Measurements from ENCODE around the gene PIK3R1.

PIK3R1 gene

DNA sequence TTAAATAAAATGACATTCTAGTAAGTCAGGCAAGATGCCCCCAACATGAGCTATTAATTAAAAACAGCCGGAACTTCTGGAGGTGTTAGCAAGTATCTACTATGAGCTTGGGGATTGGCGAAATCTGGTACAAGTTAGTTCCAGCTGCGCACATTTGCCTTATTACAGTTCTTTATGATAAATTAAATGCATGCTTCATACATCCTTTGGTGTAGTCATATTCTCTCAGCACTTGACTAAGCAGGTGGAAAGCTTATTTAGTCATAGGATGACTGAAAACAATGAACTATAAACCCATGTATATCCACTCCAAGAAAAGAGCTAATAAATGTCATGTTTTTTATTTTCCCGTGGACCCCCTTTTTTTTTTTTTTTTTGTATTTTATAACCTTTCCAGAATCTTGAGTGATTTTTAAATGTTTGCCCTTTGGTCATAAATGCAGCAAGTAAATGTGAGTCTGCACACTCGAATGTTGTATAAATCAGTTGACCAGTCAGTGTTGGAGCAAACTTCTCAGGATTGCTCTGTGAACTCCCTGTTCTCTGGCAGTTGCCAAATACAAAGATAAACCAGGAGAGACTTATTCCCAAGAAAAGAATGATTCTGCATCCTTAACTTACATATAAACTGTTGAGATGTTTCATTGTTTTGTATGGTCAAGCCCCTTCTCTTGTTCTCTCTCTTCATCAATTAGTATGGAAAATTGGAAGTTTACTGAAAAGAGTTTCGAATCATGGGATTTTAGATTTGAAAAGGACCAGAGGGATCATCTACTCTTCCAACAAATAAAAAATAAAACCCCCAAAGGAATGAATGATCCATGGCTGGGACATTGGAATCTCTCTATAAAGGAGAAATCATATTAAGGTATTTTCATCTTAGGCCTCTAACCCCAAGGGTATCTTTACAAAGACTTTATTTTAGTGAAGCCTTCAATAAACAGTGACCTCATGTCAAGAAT lies 38.3 kb downstream of the PIK3R1 start:
- no peak for DNase-seq

DNA sequence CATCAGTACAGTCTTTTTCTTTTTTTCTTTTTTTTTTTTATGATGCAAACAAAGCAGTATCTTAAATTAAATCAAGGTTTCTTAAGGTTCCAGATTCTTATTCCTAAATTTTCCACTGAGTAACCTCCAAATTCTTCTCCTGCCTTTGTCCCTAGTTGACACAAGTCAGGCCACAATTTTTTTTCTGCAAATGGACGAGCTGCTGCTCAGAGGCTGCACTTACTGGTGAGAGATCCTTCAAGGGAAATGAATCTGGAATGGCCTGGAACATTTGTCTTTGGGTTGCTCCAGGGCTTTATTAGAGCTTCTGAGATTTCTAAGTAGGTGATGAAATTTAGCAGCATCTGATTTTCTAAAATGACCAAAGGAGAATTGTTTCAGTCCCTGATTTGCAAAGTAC lies 39.3 kb downstream of the PIK3R1 start:
- no peak for DNase-seq

DNA sequence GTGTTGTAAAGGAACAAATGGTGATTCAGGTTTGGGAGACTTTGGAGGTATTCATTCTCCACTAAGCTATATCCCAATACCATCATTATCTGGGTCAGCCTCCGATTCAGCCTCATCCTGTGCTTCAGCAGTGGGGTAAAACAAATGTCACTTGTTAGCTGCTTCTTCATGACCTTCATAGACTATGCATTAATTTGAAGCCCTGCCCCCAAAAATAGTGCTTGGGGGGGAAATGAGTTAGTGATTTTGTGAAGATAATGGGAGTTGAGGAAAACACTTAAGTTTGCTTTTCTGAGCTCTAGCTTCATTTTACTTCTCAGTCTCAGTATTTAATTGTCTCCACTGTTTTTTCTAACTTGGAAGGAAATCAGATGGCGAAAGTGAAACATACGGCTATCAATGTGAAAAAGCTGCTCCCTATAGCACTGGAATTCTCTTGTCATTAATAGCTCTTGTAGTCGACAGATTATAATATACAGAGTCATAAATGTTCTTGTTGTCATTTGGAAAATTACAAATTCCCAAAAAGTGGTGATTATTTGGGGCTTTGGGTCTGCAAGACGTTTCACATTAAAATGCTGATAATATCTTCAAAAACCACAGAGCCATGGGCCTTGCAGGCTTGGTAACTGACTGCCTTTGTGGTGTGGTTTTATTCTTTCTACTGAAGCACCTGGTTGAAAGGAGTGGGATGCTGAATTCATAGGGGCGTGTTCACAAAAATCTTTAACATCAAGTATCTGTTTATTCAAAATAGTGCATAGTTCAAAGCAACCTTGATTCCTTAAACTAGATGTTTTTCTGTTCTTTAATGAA lies 40.0 kb downstream of the PIK3R1 start:
- no peak for DNase-seq

DNA sequence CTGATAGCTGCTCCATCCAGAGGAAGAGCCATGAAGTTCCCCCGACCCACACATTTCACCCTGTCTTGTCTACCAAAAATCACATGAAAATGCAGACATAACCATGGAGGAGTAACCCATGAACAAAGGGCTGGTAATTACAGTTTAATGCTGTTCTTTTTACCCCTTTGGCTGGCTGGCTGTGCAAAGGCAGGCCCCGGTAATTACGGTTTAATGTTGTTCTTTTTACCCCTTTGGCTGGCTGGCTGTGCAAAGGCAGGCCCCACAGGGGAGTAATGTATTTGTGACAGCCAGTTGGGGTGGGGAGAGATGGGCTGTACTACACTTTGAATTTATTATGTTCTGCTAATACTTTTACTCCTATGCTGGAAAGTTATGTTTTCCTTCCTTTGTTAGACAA lies 41.7 kb downstream of the PIK3R1 start:
- DNase-seq = no peak

DNA sequence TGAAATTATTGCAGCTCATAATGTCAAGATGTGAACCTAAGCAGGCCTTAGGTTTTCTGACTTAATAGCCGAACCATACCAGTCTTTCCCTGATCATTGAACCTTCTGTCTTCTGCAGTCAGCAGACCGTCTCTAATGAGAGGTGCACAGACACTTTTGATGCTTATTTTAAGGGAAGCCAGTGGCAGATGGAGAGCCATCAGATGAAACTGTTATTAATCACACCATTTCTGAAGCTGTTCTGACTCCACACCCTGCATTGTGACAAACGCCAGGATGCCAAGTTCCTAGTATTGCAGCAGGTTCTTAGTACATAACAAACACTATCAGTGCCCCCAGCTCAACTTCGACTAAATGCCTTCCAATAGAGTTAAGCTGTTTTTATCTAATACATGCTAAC lies 43.0 kb downstream of the PIK3R1 start:
- peak; percentile 78 for DNase-seq

DNA sequence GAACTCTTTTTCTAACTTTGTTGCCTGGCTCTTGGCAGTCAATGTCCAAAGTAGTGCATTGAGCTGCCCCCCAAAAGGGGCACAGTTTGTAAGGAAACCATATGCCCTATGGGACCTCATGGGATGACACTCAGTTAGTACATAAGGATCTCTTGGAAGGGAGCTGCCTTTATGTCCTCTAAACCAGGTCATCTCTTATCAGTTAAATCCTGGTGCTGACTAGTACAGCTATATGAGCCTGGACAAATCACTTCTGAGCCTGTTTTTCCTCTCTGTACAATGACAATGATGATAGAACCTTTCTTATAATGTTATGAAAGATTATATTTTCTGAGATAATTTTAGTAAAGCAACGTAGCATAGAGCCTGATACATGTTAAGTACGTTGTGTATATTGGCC lies 44.1 kb downstream of the PIK3R1 start:
- DNase-seq = no peak

DNA sequence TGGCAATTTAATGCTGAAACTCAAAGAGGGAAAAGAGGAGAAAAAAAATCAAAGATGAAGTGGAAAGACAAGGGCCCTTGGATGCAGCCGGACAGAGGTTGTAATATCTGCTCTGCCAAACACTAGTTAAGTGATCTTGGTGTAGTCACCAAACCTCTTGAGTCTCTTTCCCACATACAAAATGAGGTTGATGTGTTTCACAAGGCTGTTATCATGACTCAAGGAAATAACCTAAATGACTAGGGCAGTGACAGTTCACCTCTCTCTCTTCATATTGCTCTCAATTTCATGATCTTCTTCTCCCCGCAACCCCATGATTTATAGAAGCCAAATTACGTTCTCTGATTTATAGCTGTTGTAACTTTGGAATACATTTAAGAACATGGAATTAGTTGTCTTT lies 44.9 kb downstream of the PIK3R1 start:
- DNase-seq = no peak

DNA sequence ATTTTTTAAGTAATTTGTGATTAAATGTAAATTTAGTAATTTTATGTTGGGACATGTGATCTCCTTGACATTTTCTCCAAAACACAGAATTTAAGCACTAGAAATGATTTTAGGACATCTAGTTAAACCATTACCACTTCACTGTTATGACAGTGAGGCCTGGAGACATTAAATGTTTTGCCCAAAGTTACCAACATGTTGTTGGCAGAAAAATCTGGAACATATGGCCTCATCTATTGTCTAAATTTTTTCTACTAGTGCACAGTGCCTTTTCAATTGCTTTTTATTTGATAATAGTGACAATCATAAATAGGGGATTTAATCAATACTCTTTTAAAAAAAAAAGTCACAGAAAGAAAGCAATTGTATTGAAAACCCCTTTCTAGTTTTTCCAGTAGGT lies 45.6 kb downstream of the PIK3R1 start:
- no peak for DNase-seq

DNA sequence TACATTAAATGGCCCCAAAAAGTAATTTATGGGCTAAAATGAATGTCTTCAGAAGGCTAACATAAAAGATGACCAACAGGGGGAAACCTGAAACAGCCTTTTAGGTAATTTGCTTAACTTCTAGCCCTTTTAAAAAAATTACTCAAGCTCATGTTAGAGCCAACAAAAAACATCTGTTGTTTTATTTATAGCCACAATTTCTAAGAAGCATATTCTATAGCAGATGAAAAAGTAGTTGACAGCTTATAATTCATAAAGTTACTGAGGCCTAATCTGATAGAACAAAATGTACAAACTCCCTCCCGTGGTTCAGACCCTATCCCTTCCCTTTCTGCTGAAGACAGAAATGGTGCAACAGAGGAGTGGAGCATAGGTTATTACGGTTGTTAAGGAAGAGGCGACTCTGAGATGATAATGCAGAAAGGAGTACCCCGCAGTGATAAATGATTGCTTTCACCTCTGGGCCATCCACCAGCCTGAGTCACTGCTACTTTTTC lies 46.1 kb downstream of the PIK3R1 start:
- peak; percentile 24 for DNase-seq

DNA sequence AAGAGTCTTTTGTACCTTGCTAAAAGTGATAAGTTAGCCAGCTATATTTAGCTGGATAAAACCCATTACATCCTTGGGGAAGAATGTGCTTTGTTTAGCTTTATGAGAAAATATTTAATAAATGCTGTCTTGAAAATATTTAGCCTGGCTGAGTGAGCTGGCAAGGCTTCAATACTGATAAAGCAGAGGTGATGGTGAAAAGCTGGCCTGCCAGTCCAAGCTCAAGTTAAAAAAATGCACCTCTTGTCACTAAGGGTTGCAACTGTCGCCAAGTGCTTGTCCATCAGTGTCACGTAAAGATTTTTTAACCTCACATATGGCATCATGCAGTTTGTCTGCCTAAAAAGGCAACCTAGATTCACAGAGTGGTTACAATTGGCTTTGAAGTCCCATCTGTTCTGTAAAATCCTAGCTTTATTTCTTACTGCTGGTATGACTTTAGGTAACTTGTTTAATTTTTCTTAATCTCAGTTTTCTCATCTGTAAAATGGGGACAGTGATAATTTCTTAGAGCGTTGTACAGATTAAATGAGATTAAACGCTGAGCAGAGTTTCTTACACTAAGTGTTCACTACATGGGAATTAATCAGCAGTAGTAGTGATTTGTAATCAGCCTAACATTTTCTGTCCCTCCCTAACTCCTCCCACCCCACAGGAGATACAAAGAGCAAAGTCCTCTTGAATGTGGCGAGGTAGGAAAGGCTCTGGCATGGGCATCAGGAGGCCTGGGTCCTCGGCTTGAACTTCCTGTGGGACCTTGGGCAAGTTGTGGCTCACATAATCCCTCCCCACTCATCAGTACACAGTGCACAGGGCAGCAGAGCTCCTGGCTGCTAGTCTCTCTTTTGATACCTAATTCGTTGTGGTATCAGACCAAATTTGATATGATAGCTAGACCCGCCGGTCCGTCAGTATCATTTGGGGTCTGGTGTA lies 48.7 kb downstream of the PIK3R1 start:
- no peak for DNase-seq

DNA sequence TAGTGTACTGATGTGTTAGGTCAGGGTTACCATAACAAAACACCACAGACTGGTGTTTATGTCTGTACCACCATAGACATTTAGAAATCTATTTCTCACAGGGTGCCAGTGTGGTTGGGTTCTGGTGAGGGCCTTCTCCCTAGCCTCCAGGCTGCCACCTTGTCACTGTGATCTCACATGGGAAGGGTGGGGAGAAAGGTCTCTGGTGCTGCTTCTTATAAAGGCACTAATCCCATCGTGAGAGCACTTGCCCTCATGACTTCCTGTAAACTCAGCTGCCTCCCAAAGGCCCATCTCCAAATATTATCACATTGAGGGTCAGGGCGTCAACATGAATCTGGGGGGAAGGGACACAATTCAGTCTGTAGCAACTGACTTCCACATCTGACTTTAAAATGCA lies 49.8 kb downstream of the PIK3R1 start:
- DNase-seq = no peak

DNA sequence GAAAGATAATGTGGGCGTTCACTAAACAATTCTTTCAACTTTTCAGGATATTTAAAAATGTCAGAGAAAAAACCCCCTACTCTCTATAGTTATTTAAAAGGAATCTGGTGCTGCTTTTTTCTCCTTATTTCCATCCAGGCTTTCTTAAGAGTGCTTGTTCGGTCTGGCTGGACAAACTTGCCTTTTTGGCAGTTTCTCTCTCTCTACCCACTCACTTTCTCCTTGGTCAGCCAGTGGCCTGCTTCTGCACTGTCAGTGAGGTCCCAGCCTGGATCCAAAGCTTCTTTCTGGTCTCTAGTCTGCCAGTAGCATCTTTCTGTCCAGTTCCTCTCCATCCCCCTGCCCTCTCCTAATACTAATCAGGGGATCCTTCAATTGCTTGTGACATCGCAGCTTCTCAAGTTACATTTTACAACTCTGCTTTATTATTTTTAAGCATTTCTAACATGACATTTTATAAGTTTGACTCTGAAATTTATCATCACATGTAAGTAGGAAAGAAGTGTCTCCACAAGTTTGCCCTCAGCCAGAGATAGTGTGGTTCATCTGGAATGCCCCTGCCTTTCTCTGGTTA lies 50.4 kb downstream of the PIK3R1 start:
- no peak for DNase-seq

DNA sequence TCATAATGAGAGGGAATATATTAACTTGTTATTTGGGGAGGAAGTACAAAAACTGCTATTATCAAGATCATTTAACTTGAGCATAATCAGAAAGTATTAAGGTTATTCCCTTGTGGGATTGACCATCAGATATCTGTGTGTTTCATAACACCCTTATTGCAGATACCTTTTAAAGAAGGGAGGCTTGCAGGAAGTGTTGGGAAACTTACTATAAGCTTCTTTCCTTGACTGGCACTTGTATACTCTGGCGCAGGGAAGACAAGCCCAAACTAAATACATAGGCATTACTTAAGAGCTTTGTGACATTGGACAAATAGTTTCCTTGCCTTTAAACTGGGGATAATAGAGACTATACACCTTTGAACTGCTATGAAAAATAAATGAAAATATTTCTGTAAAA lies 50.9 kb downstream of the PIK3R1 start:
- no peak for DNase-seq

DNA sequence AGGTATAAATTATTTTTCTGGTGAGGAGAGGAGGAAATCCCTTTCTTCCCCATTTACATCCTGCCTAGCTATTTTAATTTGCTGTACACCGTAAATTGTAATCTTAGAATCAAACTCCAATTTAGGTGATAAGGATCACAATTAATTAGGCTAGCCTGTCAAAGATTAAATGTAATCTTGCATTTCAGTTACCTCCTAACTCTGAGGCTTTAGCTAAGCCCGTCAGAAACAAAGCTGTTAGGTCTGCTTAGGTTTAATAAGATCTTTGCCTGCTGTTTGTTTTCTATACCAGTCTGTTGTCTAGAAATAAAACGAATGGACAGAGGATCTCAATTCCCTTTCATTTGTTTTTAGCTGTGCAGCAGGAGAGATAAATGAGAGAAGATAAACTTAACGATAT lies 51.5 kb downstream of the PIK3R1 start:
- DNase-seq = no peak

DNA sequence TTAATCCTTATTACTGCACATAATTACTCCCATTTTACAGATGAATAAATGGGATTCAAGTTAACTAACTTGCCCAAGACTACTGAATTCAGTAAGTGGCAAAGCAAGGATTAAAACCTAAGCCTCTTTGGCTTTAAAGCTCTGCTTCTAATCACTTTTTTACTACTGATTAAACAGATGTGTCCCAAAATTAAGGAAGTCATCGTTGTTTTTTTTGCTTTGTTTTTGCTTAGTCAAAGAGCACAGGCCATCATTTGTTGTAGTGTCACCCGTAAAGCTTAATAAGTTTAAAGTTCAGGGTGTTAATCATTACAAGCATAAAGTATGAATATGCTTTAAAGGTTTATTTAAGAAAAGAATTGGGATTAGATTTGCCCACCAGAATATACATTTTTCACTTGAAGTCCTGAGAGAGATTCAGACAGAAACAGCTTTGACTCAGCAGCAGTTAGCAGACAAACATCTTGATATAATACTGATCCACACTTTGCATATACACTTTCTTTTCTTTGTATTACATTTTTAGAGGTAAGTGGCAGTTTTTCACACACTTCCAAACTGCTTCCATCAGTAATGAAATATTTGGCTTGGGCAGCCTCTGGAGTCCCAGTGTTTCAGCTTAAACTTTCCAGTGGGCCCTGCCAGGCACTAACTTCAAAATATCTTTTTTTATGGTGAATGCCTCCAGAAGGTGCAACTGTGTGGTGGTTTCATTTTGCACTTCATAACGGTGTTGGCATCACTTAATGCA lies 52.7 kb downstream of the PIK3R1 start:
- no peak for DNase-seq

DNA sequence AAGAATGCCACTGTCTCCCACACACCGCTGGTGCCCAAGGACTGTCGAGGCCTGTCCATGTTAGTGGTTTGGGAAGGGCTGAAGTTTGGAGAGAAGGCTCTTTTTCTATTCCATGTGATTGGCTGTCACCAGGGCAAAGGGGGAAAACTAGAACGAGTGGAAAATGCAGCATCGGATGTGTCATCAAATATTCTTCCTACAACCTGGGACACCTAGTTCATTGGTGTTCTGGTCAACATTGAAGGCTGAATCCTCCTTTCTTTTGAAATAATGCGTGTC lies 53.2 kb downstream of the PIK3R1 start:
- DNase-seq = no peak

DNA sequence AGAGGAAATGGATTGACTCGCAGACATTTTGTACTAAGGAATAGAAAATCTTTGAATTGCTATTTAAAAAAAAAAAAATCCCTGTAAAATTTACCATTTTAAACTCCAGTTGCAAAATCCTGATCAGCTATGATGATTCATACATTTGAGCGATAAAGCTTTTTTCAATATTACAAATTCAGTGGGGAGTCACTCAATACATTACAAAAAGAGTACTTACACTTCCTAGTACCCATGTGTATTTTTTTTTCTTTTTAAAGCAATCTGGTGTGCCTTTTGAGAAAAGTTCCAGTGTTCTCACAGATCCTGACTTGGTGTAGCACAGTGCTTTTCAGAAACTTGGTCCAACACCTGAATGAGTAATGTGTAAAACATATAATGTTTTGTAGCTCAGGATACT lies 54.3 kb downstream of the PIK3R1 start:
- DNase-seq = no peak

DNA sequence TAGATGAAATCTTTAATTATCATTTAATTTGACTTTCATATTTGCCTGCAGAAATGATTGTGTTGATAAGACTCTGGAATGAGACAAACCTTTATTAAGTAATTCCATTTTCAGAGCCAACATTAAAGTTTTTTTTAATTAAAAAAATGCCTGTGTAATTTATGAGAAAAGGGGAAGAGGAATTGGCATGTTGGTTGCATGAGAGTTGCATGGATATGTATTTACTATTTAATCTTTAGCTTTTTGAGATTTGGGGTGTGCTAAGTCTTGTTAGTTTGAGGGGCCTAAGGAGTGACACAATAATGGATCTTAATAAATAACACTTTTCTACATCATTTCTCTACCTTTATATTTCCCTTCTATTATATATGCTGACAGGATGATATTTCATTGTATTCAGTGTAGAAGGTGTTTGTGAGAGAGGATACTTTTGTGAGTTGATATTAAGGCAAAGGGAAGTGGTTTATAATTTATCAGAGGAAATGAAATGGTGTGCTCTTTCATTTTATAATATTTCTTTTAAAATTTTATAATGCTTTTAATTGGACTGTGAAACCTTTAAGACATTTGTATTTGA lies 54.9 kb downstream of the PIK3R1 start:
- no peak for DNase-seq

DNA sequence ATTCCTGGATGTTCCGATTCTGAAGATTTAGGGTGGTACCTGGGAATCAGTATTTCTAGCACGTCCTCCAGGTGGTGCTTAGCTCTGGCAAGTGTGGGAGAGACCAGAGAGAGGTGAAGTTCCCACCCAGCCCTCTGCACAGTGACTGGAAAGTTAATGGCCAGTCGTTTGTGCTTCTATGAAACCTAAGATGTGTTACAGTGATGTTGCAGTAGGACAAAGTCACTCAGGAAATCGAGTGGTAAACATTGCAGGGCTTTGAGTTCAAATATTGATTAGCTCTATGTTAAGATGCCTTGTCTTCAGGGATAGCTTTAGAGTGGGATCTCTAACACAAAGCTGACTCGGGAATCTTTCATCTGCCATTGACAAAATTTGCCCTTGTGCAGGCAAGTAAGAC lies 55.6 kb downstream of the PIK3R1 start:
- no peak for DNase-seq

DNA sequence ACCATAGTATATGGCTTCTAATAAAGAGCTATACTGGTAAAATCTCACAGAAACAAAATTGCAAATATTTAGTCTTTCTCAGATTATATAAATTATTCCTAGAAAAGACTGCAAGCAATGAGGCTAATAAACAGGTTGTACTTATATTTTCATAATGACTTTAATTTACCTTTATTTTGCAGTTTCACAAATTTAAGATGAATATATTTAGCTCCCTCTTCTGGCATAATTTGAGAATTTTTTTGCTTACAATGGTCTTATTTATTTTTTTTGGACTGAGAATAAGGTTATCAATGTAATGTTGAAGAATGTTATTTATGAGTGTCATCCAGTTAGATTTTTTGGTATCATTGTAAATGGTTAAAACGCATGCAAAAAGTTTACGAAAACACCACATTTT lies 56.7 kb downstream of the PIK3R1 start:
- peak; percentile 8 for DNase-seq

DNA sequence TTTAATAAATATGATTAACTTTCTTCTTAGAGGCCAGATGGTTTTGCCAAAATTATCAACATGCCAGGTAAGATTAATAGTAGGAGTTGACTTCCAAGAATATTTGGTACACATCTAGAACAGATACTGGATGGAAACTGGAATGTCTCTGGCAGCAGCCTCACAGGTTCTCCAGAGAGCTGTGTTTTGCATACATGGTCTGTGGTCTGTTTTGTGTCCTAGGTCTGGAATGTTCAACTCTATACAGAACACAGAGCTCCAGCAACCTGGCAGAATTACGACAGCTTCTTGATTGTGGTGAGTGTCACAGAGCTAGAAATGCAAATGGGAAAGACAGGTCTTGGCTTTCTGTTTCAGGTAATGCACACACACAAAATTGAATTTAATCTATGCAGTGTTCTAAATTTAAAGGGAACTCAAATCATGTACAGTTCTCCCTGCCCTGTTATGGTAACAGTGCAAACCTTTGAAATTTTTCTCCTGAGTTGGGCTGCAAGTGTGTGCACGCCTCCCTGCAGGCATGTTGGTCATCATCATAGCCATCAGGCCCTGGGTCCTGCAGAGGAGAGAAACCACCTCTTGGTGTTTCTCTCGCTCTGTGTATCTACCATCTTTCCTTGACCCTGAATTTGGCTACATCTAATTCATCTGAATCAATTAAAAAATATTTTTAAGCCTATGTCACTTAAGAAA lies 58.3 kb downstream of the PIK3R1 start:
- DNase-seq = no peak

Measured in NCI-H1694 treated with DMSO at 0.1 percent for 48 hours (cell line).